ENCODE results near the gene NADK2.

- TF ChIP-seq CTCF (IDR thresholded peaks at IDR 0.05) (no peak), POLR2A (IDR thresholded peaks at IDR 0.05) (no peak), POLR2AphosphoS5 (IDR thresholded peaks at IDR 0.05) (no peak), EP300 (IDR thresholded peaks at IDR 0.05) (no peak)
These were observed 14.7 kb downstream of the NADK2 start for GRCh38 chr5:36227046-36227445.

Measured in sigmoid colon (tissue), 4 donors.